Suprapubic skin (tissue), 4 donors: Measurements from ENCODE around the gene CNNM2. TPM values are rescaled to one million over a fixed set of nuclear protein-coding genes. Genes with fewer than 3 reads are reported as not detected.

Experiments used
- DNase-seq, 2 donors: peaks; one replicate each; pipeline ENCODE4 v3.0.0-alpha.2; 2019; ENCODE audit warnings: low spot score in 2 of 2
- H3K27ac ChIP-seq: fragments of 200-600 bp; sonication (generic); one replicate; pipeline ENCODE4 v1.5.1; 2019
- H3K27me3 ChIP-seq: fragments of 200-600 bp; sonication (generic); one replicate; pipeline ENCODE4 v1.5.1; 2019
- H3K36me3 ChIP-seq: fragments of 200-600 bp; sonication (generic); one replicate; pipeline ENCODE4 v1.5.1; 2019
- H3K4me1 ChIP-seq: fragments of 200-600 bp; sonication (generic); one replicate; pipeline ENCODE4 v1.5.1; 2019
- H3K4me3 ChIP-seq: fragments of 200-600 bp; sonication (generic); one replicate; pipeline ENCODE4 v1.5.1; 2019; ENCODE audit warnings: mild to moderate bottlenecking
- H3K9me3 ChIP-seq: fragments of 200-600 bp; sonication (generic); one replicate; pipeline ENCODE4 v1.5.1; 2019
- CTCF ChIP-seq, 2 donors: fragments of 200-600 bp in 1 of 2; fragments of 450-650 bp in 1 of 2; sonication (generic) in 1 of 2; IDR thresholded peaks; one replicate each; pipeline ENCODE4 v1.5.1; 2016 to 2019; ENCODE audit warnings: antibody characterized with exemption in 2 of 2, mild to moderate bottlenecking in 1 of 2, moderate library complexity in 1 of 2
- EP300 ChIP-seq: sonication (generic); formaldehyde crosslinking; IDR thresholded peaks from one replicate; pipeline ENCODE4 v1.6.1; 2017; ENCODE audit warnings: antibody characterized with exemption
- POLR2A ChIP-seq, 2 donors: fragments of 450-650 bp; IDR thresholded peaks; one replicate each; pipeline ENCODE4 v1.6.1; 2017; ENCODE audit warnings: antibody characterized with exemption in 2 of 2, mild to moderate bottlenecking in 2 of 2, moderate library complexity in 2 of 2
- POLR2AphosphoS5 ChIP-seq, 3 donors: sonication (generic); formaldehyde crosslinking; IDR thresholded peaks; one replicate each; pipeline ENCODE4 v1.6.1; 2017; ENCODE audit warnings: antibody characterized with exemption in 3 of 3
- WGBS: methylation state at CpG from one replicate; pipeline ENCODE4 v1.1.5; 2018; 5-methylcytosine and 5-hydroxymethylcytosine counted together
- total RNA-seq, 4 donors: library from RNA; depleted of rRNA; stranded (reverse); fragments of >200 nt; gene quantifications; one replicate each; pipeline ENCODE4 v1.1.0, GENCODE V29; 2016

Gene CNNM2
- total RNA-seq, 4 donors from 2014 or later = 8.7 to 16.9 (median 12.9) TPM

GRCh38 chr10:103040418-103040817 lies 122.3 kb downstream of the CNNM2 start:
- H3K4me3 ChIP-seq = no peak overlapping the region
- H3K27me3 ChIP-seq = no peaks in the 10 kb centered on the region
- 86% methylated on average over 4 of the region's 4 CpGs for WGBS
- TF ChIP-seq POLR2A (IDR thresholded peaks at IDR 0.05) (no peak), EP300 (no peak)
- H3K4me1 ChIP-seq = no peaks in the 10 kb centered on the region
- H3K27ac ChIP-seq = no peak overlapping the region
- no peak for DNase-seq
- no peaks in the 10 kb centered on the region for H3K9me3 ChIP-seq
- H3K36me3 ChIP-seq = no peaks in the 10 kb centered on the region

- no peaks in the 10 kb centered on the region for H3K4me1 ChIP-seq
- H3K27me3 ChIP-seq = no peaks in the 10 kb centered on the region
- no peaks in the 10 kb centered on the region for H3K36me3 ChIP-seq
- TF ChIP-seq EP300 (no peak), POLR2AphosphoS5 (IDR thresholded peaks at IDR 0.05) (no peak), POLR2A (IDR thresholded peaks at IDR 0.05) (no peak), CTCF (IDR thresholded peaks at IDR 0.05) (no peak)
- H3K9me3 ChIP-seq = no peaks in the 10 kb centered on the region
- WGBS = 92% methylated on average over 6 of the region's 6 CpGs
- H3K27ac ChIP-seq = no peak overlapping the region
- no peak overlapping the region for H3K4me3 ChIP-seq
- no peak for DNase-seq
Observed at GRCh38 chr10:103041391-103041790, 123.3 kb downstream of the CNNM2 start.

GRCh38 chr10:103042129-103042528 lies 124.0 kb downstream of the CNNM2 start:
- Histone ChIP-seq H3K4me3 (no peak overlapping the region), H3K4me1 (no peaks in the 10 kb centered on the region), H3K27ac (no peak overlapping the region), H3K36me3 (no peaks in the 10 kb centered on the region), H3K9me3 (no peaks in the 10 kb centered on the region), H3K27me3 (no peaks in the 10 kb centered on the region)
- TF ChIP-seq POLR2AphosphoS5 (IDR thresholded peaks at IDR 0.05) (no peak), EP300 (no peak), CTCF (IDR thresholded peaks at IDR 0.05) (no peak), POLR2A (IDR thresholded peaks at IDR 0.05) (no peak)
- no peak for DNase-seq
- WGBS = 74% methylated on average over 5 of the region's 5 CpGs

GRCh38 chr10:103042908-103043307 lies 124.8 kb downstream of the CNNM2 start:
- no peak for DNase-seq
- no peaks in the 10 kb centered on the region for H3K36me3 ChIP-seq
- no peak overlapping the region for H3K27ac ChIP-seq
- no peak overlapping the region for H3K4me3 ChIP-seq
- WGBS = 91% methylated on average over 7 of the region's 7 CpGs
- no peaks in the 10 kb centered on the region for H3K4me1 ChIP-seq
- no peak for TF ChIP-seq EP300
- H3K9me3 ChIP-seq = no peaks in the 10 kb centered on the region
- no peaks in the 10 kb centered on the region for H3K27me3 ChIP-seq

GRCh38 chr10:103044942-103045489 lies 126.9 kb downstream of the CNNM2 start:
- Histone ChIP-seq H3K27ac (no peak overlapping the region), H3K27me3 (no peaks in the 10 kb centered on the region), H3K9me3 (no peaks in the 10 kb centered on the region), H3K4me1 (no peaks in the 10 kb centered on the region), H3K36me3 (no peaks in the 10 kb centered on the region), H3K4me3 (no peak overlapping the region)
- TF ChIP-seq CTCF (IDR thresholded peaks at IDR 0.05) (no peak), EP300 (no peak), POLR2A (IDR thresholded peaks at IDR 0.05) (no peak), POLR2AphosphoS5 (IDR thresholded peaks at IDR 0.05) (no peak)
- DNase-seq = no peak
- WGBS = 59% methylated on average over 8 of the region's 8 CpGs

GRCh38 chr10:103045961-103046360 lies 127.9 kb downstream of the CNNM2 start:
- 95% methylated on average over 3 of the region's 3 CpGs for WGBS
- DNase-seq = no peak

More at GRCh38 chr10:103045961-103046360, 127.9 kb downstream of the CNNM2 start:
- Histone ChIP-seq H3K27me3 (no peaks in the 10 kb centered on the region), H3K9me3 (no peaks in the 10 kb centered on the region), H3K4me3 (no peak overlapping the region), H3K36me3 (no peaks in the 10 kb centered on the region), H3K27ac (no peak overlapping the region), H3K4me1 (no peaks in the 10 kb centered on the region)
- TF ChIP-seq POLR2A (IDR thresholded peaks at IDR 0.05) (no peak), EP300 (no peak), POLR2AphosphoS5 (IDR thresholded peaks at IDR 0.05) (no peak), CTCF (IDR thresholded peaks at IDR 0.05) (no peak)
